22Rv1 (cell line): ENCODE measurements around the gene DLG5.

Source experiments
- CTCF ChIP-seq: fragments of 450-650 bp; IDR thresholded peaks from 2 replicates; pipeline ENCODE4 v1.5.1; 2017; ENCODE audit warnings: mild to moderate bottlenecking
- ZFX ChIP-seq: fragments of 450-650 bp; IDR thresholded peaks from 2 replicates; pipeline ENCODE4 v1.6.1; 2017; ENCODE audit warnings: antibody characterized with exemption, borderline replicate concordance

- TF ChIP-seq CTCF (no peak), ZFX (no peak)
Observed at GRCh38 chr10:77856566-77856965, 70.0 kb downstream of the DLG5 start.
